Stimulated activated CD4-positive, alpha-beta T cell treated with anti-CD3 and anti-CD28 coated beads, Interleukin-4, amount 100 ng/mL, for 48 hours (primary cell): ENCODE data around the gene CCDC82.

Experiments
- DNase-seq, 2 donors: peaks; one replicate each; pipeline ENCODE4 v3.0.0-alpha.2; 2020; ENCODE audit warnings: low read depth in 2 of 2

CCDC82 gene

DNA sequence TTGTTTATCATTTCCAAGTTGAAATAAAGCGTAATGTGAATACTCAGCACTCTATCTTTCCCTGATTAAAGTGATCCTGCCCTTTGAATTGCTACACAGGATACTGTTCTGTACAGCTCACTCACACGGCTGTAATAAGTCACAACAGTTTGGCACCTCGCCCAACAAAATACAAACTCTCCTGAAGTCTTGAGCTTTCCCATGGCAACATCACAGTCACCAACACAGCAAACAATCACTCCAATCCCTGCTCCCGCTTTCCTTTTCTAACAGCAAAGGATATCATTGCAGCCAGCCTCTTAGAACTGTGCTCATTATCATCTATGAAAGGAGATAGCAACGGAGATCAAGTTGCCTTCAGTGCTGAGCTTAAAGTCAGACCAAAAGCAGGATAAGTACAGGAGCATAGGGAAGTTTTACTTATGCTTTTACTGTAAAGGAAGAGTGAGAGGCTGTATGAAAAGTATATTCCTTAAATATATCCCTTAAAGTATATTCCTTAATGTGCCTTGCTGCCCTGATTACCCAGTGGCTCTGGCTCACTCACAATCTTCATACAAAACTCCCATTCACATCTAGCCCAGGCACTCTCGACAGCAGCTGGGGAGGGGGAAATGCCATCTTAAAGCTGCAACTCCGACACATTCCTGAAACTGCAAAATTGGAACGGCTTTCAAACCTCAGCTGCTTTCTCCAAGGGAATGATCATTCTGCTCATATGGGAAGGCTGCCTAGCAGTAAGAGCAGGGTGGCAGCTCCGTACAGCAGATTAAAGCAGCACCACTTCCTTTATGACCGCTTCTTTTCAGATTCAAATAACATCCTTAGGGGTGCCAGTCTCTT lies 82.6 kb downstream of the CCDC82 start:
- DNase-seq: no peak

DNA sequence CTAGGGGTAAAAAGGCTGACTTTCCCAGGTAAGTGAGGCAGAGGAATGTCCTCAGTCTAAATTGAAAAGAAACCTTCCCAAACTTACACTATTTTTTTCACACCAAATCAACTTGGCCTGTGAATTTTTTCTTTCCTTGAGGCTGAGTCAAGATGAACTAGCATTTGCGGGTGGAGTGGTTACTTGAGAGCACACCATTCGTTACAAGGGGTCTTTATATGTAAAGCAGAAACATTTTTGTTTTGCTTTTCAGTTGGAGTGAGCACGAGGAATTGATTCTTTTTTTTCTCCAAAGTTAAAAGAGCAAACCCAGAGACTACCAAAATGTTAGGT lies 83.1 kb downstream of the CCDC82 start:
- no peak for DNase-seq

DNA sequence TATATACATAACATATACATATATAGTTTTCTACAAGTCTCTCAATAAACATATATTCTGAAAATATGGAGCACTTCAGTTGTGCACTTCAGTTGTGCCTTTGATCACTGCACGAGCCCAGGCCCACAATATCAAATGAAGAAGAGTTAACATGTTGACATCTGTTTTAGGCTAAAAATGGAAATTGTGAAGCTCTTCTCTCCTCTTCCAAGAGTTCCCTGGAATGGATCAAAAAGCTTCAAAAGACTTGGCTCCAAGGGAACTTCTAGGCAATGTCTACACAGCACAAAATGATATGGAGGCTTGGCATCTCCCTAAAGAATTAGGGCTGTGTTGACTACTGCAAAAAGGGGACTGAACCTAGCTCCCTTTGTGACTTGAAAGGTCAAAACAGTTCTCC lies 83.6 kb downstream of the CCDC82 start:
- DNase-seq: no peak

DNA sequence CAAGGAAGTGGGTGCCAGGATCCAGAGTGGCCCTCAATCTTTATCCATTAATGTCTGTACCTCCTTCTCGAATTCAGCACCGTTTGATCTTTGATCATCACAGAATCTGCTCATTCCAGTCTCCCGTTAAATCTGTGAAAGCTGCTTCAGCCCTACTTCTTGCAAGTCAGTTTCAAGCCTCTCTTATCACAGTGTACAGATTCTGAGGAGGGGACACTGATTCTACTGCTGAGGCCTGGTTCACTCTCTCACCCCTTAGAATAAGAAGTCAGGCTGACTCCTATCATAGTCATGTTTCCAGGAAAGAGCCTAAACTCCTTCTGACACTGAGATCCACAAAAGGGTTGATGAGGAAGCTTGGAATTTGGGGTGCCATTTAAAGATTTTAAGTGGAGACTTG lies 85.7 kb downstream of the CCDC82 start:
- no peak for DNase-seq

DNA sequence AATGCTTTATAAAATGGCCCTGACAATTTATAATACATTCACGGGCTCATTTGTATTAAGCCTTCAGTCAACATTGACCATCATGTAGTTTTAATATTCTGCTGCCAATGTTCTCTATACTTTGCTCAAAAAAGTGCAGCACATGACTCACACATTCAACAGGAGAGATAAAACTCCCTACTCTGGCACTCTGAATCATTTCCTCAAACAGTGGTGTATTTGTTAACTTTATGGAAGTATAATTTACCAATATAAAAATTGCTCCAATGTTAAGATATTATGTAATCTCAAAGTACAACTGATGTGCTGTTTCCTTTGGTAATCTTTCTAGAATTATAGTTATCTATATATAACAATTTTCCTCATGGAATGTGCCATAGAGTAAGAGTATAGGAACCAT lies 86.6 kb downstream of the CCDC82 start:
- DNase-seq: no peak
